HG02840 (cell line): ENCODE data around the gene APOBEC3B.
A peak's percentile ranks its signal among the peaks of the same experiment; 100 is the strongest.
"Not testable (repeated sequence)": the region's sequence is repeated elsewhere in the genome, so short reads cannot be mapped to it uniquely, and the experiment has no call there.

Experiments used
- ATAC-seq: cut with Tn5 transposase; IDR thresholded peaks from one replicate; pipeline ENCODE4 v1.9.1; 2021; ENCODE audit warnings: mild to moderate bottlenecking, moderate library complexity, moderate number of reproducible peaks; ENCODE audit not compliant: unreplicated experiment, low FRiP score

Gene APOBEC3B

DNA sequence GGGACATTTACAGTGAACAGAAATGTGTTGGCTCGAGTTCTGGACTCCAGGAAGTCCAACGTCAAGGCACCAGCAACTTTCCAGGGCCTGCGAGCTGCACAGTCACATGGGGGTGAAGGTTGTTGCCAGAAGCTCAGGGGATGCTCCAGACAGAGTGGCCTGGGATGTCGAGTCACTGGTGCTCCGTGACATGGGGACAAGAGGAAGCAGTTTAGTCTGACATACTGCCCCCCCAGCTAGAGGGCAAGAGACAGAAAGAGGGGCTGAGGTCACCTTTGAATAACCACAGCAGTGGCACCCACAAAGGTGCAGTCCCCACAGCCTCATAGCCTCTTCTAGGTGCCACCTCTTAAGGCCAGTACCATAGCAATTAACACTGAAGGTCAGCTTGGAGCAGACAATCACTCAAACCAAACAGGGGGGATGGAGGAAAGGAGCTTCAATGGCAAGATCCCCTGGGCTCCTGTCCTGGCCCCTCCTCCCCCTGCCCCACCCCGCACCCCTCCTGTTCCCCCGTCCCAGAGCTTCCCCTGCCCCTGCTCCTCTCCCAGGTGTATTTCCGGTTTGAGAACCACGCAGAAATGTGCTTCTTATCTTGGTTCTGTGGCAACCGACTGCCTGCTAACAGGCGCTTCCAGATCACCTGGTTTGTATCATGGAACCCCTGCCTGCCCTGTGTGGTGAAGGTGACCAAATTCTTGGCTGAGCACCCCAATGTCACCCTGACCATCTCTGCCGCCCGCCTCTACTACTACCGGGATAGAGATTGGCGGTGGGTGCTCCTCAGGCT lies 42.6 kb downstream of the APOBEC3B start:
- no peak for ATAC-seq

DNA sequence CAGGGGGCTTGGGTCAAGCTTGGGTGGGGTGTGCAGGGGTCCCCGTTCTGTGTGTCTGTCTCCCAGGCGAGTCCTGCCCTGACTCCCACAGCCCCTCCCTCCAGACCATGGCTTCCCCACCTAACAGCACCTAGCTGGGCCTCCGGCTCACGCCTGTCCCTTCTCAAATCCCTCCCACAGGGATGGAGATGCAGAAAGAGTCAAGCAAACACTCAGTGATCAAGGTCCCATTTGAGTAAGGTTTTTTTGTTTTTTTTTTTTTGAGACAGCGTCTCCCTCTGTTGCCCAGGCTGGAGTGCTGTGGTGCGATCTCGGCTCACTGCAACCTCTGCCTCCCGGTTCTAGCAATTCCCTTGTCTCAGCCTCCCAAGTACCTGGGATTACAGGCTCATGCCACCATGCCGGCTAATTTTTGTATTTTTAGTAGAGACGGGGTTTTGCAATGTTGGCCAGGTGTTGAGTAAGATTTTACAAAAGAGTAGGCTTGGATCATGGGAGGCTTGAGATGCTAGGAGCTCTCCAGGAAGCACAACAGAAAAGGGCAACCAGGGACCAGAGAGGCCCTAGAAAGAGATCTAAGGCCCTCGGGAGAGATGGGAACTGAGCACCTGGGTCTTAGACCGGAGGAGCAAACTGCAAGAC lies 44.5 kb downstream of the APOBEC3B start:
- no peak for ATAC-seq

DNA sequence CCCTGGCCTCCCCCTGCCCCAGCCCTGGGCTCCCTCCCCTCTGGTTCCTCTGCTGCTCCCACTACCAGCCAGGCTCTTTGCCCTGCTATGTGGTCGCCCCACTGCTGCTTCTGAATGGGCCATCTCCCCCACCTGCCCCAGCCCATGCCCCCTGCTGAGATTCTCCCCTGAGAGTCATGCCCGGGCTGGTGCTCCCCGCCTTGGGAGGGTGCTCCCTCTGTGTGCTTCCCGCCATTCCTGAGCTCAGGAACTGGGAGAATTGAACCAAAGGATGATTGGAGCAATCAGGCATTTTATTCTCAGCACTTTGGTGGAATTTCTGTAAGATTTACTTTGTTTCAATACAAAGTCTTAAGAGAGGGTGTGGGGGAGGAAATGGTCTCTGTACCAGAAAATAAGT lies 45.6 kb downstream of the APOBEC3B start:
- no peak for ATAC-seq

DNA sequence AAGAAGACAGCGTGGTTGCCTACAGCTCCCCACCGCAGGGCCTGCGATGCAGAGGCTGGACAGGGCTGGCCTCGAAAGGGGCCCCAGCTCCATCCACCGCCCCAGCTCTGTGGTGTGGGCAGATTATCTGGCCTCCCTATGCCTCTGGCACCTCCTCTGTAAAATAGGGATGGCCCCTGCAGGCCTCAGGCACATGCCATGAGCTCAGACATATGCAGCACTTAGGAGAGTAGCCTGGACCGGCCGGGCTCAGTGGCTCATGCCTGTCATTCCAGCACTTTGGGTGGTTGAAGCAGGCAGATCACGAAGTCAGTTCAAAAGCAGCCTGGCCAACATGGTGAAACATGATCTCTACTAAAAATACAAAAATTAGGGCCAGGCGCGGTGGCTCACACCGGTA lies 46.1 kb downstream of the APOBEC3B start:
- no peak for ATAC-seq

- ATAC-seq = no peak
Measured at GRCh38 chr22:39029227-39029626, 47.1 kb downstream of the APOBEC3B start.

DNA sequence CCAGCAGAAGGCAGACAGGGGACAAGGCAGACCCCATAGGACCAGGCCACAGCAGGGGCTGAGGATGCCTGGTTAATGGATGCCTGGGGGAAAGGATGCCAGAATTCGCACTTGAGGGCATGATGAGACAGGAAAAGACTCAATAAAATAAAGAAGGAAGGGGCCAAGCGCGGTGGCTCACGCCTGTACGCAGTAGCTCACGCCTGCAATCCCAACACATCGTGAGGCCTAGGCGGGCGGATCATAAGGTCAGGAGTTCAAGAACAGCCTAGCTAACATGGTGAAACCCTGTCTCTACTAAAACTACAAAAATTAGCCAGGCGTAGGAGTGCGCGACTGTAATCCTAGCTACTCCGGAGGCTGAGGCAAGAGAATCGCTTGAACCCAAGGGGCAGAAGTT lies 48.6 kb downstream of the APOBEC3B start:
- no peak for ATAC-seq

DNA sequence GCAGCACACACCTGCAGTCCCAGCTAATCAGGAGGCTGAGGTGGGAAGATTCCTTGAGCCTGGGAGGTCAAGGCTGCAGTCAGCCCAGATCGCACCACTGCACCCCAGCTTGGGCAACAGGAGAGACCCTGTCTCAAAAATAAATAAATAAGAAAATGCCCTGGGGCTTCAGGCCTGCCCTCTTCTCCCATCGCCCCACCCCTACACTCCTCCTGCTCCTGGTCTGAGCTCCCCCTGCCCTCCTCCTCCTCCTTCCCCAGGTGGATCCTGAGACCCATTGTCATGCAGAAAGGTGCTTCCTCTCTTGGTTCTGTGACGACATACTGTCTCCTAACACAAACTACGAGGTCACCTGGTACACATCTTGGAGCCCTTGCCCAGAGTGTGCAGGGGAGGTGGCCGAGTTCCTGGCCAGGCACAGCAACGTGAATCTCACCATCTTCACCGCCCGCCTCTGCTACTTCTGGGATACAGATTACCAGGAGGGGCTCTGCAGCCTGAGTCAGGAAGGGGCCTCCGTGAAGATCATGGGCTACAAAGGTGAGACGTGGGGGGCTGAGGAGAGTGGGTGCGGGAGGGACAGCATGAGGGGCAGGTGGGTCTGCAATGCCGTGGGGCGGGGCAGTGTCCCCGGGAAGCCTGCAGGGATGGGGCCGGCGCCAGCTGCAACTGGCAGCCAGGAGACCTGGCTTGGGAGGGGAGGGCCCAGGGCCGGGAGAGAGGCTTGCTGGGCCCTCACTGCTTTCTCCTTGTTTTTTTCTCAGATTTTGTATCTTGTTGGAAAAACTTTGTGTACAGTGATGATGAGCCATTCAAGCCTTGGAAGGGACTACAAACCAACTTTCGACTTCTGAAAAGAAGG lies 49.5 kb downstream of the APOBEC3B start:
- ATAC-seq = not testable (repeated sequence)

DNA sequence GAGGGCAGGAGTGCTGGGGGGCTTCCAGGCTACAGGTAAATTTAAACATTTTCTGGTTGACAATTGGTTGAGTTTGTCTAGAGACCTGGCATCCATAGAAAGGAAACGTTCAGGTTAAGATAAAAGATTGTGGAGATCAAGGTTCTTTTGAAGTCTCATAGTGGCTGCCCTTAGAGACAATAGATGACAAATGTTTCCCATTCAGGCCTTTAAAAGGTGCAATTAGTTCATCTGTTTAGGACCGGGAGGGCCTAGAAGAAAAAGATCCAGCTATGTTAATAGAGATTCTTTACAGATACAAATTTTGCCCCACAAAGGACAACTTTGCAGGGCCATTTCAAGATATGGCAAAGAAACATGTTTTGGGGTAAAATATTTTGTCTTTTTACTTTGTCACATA lies 54.9 kb downstream of the APOBEC3B start:
- not testable (repeated sequence) for ATAC-seq

GRCh38 chr22:39039306-39040126 lies 57.4 kb downstream of the APOBEC3B start:
- ATAC-seq = no peak

DNA sequence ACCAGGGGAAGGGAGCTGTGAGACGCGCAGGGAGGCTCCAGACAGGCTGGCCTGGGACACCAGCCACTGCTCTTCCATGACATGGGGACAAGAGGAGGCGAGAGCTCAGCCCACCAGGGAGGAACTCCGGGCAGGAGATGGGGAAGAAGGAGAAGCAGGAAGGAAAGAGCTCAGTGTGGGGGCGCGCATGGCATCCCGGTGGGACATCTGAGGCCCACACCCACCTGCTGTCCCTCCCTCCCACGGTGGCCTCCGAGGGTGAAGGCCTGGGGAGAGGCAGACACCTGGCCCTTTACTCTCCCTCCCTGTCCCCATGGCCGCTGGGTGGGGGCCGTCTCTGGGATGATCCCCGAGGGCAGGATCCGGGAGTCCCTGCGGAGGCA lies 58.0 kb downstream of the APOBEC3B start:
- ATAC-seq = not testable (repeated sequence)

- ATAC-seq = peak; percentile 61
Measured at GRCh38 chr22:39040538-39041296, 58.6 kb downstream of the APOBEC3B start, which contains the start of gene APOBEC3F. APOBEC3F (plus strand) TSS chr22:39040864; CDS start chr22:39040961, 97 bp downstream.

GRCh38 chr22:39041908-39042307 lies 59.8 kb downstream of the APOBEC3B start:
- ATAC-seq = no peak
